Measurements from ENCODE around the gene DRC3. TPM values are rescaled to one million over a fixed set of nuclear protein-coding genes. Genes with fewer than 3 reads are reported as not detected.

DRC3 gene
- polyA plus RNA-seq, 3 donors from 2014 or later: 0.52 to 2.1 TPM; not detected in 1

- H3K4me1 Mint-ChIP-seq: no peaks in the 10 kb centered on the region
- H3K27ac Mint-ChIP-seq: no peak overlapping the region
- DNase-seq: no peak
- H3K4me3 Mint-ChIP-seq: no peak overlapping the region
- no peaks in the 10 kb centered on the region for H3K27me3 Mint-ChIP-seq (ENCODE audit: low read depth in 3 of 3)
- no peaks in the 10 kb centered on the region for H3K9me3 Mint-ChIP-seq
- H3K36me3 Mint-ChIP-seq: peaks cover 19 to 29% (median 20%) of the 10 kb centered on the region in 3 donors
These were observed 83.6 kb downstream of the DRC3 start for GRCh38 chr17:18056214-18056613.

GRCh38 chr17:18059283-18059682 lies 86.6 kb downstream of the DRC3 start:
- Mint-ChIP-seq H3K4me1 (no peaks in the 10 kb centered on the region), H3K36me3 (peaks cover 14 to 36% (median 18%) of the 10 kb centered on the region in 3 donors), H3K27me3 (ENCODE audit: low read depth in 3 of 3) (no peaks in the 10 kb centered on the region), H3K9me3 (no peaks in the 10 kb centered on the region), H3K4me3 (no peak overlapping the region), H3K27ac (no peak overlapping the region)
- no peak for DNase-seq

- H3K36me3 Mint-ChIP-seq: peaks cover 6 to 42% (median 15%) of the 10 kb centered on the region in 3 donors
- no peaks in the 10 kb centered on the region for H3K9me3 Mint-ChIP-seq
- H3K4me3 Mint-ChIP-seq: no peak overlapping the region
- H3K4me1 Mint-ChIP-seq: no peaks in the 10 kb centered on the region
- no peak for DNase-seq
- H3K27me3 Mint-ChIP-seq (ENCODE audit: low read depth in 3 of 3): no peaks in the 10 kb centered on the region
- H3K27ac Mint-ChIP-seq: no peak overlapping the region
These were observed 91.4 kb downstream of the DRC3 start for GRCh38 chr17:18064053-18064452.

GRCh38 chr17:18065546-18065945 lies 92.9 kb downstream of the DRC3 start:
- Mint-ChIP-seq H3K36me3 (peaks cover 0 to 36% (median 9%) of the 10 kb centered on the region in 3 donors), H3K27ac (no peak overlapping the region), H3K27me3 (ENCODE audit: low read depth in 3 of 3) (no peaks in the 10 kb centered on the region), H3K4me3 (no peak overlapping the region), H3K9me3 (no peaks in the 10 kb centered on the region), H3K4me1 (peaks cover 1 to 3% of the 10 kb centered on the region in 2 donors)
- DNase-seq: no peak

Other genes with a start within 250 kb of the DRC3 start
- 10 to 100 TPM in 1 of 3 donors, 1 to 10 TPM in 2; 2.9 to 13.4 (median 4.4) TPM for gene SREBF1, start 135.9 kb upstream of the DRC3 start, polyA plus RNA-seq
- 1 to 10 TPM; 1.9 to 6.1 (median 4.2) TPM for gene TOM1L2, start 462 bp upstream of the DRC3 start, polyA plus RNA-seq
- 10 to 100 TPM; 14.6 to 24.9 (median 21.3) TPM for gene ATPAF2, start 66.3 kb downstream of the DRC3 start, polyA plus RNA-seq
- 1 to 10 TPM; 4.3 to 7.4 (median 5.0) TPM for gene GID4, start 66.5 kb downstream of the DRC3 start, polyA plus RNA-seq
- gene DRG2, start 115.1 kb downstream of the DRC3 start, polyA plus RNA-seq: 10 to 100 TPM; 54.2 to 66.9 (median 59.3) TPM
- under 1 TPM in 2 of 3 donors, not detected in 1; 0.13 to 0.29 TPM for gene MYO15A, start 135.9 kb downstream of the DRC3 start, polyA plus RNA-seq
- 100 to 1,000 TPM in 2 of 3 donors, 10 to 100 TPM in 1; 86.4 to 130 (median 102) TPM for gene ALKBH5, start 211.0 kb downstream of the DRC3 start, polyA plus RNA-seq

Measured in immature natural killer cell (primary cell).